HUES6 (cell line): ENCODE results near the gene TRPC4AP.

Experiments
- H3K27ac ChIP-seq: 2 replicates; pipeline ENCODE4 v1.7.0; 2013; ENCODE audit warnings: low read depth, mild to moderate bottlenecking, low read length, inconsistent platforms
- H3K27me3 ChIP-seq: 2 replicates; pipeline ENCODE4 v1.6.1; 2013; ENCODE audit warnings: low read length; ENCODE audit not compliant: control insufficient read depth, insufficient read depth
- H3K36me3 ChIP-seq: 2 replicates; pipeline ENCODE4 v1.6.1; 2013; ENCODE audit warnings: low read length; ENCODE audit not compliant: control insufficient read depth, insufficient read depth
- H3K4me1 ChIP-seq: 2 replicates; pipeline ENCODE4 v1.6.1; 2013; ENCODE audit warnings: low read length; ENCODE audit not compliant: control insufficient read depth, insufficient read depth
- H3K4me3 ChIP-seq: 2 replicates; pipeline ENCODE4 v1.5.1; 2013; ENCODE audit warnings: low read depth, low read length
- H3K9ac ChIP-seq: one replicate; pipeline ENCODE4 v1.6.1; 2013; ENCODE audit warnings: mild to moderate bottlenecking, low read length
- H3K9me3 ChIP-seq: 2 replicates; pipeline ENCODE4 v1.6.1; 2013; ENCODE audit warnings: low read depth, low read length; ENCODE audit not compliant: control insufficient read depth, insufficient read depth

Gene TRPC4AP

DNA sequence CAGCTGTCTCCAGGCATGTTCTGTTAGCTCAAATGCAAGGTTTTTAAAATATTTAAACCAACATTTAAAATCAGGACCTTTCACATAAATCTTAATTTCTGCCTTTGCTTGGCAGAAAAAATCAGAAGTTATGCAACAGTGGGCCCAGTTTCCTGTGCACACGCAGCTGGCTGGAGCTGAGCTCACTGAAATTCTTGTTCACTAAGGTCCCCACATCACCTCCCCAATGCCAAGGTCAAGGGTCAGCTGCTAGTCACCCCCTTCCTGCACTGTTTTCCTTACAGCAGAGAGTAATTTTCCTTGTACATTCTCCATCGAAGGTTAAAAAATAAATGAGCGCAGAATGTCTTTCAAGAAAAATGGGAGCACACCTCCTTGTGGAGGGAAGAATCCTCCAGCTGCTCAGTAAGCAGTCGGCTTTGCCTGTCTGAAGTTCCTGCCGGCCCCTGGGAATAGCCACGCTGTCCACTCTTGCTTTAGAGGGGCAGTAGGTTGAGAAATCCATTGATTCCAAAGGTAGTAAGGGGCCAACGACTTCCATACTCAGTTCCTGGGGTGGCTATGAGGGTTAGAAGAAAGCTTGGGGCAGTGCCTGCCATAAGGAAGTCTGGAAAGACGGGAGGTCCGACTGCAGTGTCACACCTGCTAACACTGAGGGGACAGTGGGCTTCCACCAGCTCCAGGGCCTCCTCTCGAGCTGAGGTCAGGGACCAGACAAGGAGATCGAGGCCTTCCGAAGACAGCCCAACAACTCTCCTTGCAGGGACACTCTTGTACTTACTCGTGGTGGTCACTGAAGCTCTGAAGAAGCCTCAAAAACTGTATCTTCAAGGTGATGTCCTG is 80.2 kb downstream of the TRPC4AP start:
- H3K27me3 ChIP-seq, result no peaks in the 10 kb centered on the region
- H3K27ac ChIP-seq, result no peak overlapping the region
- H3K9ac ChIP-seq, result no peak overlapping the region
- no peaks in the 10 kb centered on the region for H3K4me1 ChIP-seq
- H3K36me3 ChIP-seq, result peaks cover 93% of the 10 kb centered on the region
- no peaks in the 10 kb centered on the region for H3K9me3 ChIP-seq
- no peak overlapping the region for H3K4me3 ChIP-seq

DNA sequence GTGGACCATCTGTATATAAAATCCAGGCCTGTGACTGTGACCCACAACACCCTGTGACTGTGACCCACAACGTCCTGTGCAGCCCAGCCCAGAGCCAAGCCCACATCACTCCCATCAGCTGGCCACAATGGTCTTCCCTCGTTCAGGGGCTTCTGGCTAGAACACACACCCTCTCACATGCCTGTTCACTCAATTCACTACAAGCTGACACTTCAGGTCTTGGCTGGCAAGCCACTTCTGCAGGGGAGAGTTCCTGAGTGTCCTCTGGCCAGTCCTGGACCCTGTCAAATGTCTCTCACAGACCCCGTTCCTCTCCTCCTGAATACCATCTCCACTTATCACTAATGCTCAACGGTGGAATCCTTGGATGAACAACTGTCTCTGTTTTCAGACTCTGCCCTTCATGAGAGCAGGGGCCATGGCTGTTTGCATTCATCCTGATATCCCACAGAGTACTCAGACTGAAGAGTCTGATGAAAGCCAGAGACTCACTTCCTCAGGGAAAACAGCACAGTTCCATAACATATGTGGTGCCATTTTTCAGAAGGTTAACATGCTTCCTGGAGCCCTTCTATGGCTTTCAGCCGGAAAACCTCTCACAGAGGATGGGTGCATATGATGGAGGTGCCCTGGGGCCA is 80.9 kb downstream of the TRPC4AP start:
- peaks cover 94% of the 10 kb centered on the region for H3K36me3 ChIP-seq
- H3K9ac ChIP-seq, result no peak overlapping the region
- H3K27me3 ChIP-seq, result no peaks in the 10 kb centered on the region
- no peaks in the 10 kb centered on the region for H3K4me1 ChIP-seq
- H3K9me3 ChIP-seq, result no peaks in the 10 kb centered on the region
- no peak overlapping the region for H3K4me3 ChIP-seq
- no peak overlapping the region for H3K27ac ChIP-seq

DNA sequence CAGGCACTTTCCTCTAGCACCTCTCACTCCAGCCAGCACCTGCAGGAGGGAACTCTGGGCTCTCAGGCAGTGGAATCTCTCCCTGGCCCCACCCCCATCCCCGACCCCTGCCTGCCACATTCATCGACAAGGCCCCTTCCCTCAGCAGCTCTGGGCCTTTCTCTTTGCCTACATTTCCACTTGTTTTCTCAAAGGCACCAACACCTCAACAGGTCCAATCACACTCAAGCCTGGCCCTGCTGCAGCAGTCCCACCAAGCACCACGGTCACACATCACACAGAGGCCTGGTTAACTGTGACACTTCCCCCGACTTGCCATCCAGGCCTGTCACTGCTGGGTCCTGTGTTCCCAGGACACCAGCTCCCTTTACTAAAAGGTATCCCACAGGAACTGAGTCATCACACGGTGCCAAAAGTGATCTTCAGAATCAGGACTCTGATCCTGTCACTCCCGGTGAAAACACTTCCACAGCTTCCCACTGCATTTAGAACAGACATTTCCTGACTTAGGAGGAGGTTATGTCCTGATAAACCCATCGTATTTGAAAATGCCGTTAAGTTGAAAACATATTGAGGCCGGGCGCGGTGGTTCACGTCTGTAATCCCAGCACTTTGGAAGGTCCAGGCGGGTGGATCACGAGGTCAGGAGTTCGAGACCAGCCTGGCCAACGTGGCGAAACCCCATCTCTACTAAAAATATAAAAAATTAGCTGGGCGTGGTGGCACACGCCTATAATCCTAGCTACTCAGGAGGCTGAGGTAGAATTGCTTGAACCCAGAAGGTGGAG is 82.0 kb downstream of the TRPC4AP start:
- H3K4me3 ChIP-seq, result no peak overlapping the region
- H3K27me3 ChIP-seq, result no peaks in the 10 kb centered on the region
- peaks cover 97% of the 10 kb centered on the region for H3K36me3 ChIP-seq
- no peaks in the 10 kb centered on the region for H3K4me1 ChIP-seq
- H3K9ac ChIP-seq, result no peak overlapping the region
- H3K9me3 ChIP-seq, result no peaks in the 10 kb centered on the region
- no peak overlapping the region for H3K27ac ChIP-seq

DNA sequence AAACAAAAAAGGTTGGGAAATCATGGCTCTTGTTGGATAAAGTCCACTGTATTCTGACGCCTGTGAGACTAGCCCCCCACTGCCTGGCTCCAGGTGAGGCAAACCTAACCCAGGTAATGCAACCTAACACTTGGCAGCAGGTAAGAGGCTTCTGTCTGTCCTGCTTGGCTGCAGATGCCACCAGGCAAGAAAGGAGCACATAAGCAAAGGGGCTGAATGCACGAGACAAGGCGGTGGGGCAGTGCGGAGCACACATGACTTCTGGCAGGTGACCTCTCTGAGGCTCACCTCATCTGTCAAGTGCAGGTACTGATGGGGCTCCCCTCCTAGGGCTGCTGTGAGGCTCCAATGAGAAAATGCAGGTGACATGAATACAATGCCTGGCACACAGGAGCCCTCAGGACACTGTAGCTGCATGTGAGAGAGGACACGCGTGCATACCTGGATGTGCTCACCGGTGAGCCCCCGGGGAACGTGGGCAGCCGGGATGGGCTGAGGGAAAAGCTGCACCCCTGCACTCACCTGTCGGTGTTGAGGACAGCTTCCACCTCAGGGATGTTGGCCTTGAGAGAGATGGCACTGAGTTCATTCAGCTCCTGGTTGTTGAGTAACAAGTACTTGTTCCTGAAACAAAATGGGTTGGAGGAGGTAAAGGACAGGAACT is 82.8 kb downstream of the TRPC4AP start:
- Histone ChIP-seq H3K9me3 (no peaks in the 10 kb centered on the region), H3K27me3 (no peaks in the 10 kb centered on the region), H3K9ac (no peak overlapping the region), H3K4me3 (no peak overlapping the region), H3K4me1 (no peaks in the 10 kb centered on the region), H3K36me3 (peaks cover 98% of the 10 kb centered on the region), H3K27ac (no peak overlapping the region)

DNA sequence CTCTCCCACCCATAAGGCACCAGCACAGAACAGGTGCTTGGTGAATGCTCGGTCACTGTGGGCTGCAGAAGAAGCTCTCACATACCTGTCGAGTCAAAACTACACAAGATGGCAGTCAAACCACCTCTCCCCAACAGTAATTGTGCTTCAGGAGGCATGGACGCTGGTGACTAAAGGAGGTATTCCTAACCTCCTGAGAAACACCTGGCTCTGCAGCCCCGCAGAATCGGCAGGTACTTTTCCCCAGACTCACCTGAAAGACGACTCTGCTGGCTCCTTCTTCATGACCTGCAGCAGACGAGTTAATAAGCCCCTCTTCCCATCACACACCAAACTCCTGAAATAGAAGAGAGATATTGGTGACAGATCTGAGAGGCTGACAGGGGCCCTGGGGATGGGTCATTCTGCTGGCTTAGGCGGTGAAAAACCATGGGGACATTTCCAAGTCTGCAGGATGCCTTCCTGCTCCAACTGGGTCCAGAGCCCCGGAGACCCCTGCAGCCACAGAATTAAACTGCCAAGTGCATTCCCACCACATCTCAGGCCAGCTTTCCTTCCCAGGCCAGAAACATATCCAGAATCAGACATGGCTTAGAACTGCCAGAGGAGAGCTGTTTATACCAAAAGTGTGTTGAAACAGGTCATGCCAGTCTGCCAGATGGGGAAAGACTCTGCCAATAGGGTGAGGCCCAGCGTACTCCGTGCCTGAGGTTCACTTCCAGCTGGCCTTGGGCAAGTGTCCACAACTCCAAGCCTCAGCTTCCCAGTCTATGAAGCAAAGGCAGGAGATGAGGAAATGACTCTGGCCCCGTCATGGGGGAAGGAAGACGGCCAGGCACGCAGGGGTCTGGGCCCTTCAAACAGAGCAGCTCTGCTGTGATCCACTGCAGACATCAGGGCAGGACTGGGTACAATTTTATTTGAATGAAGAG is 83.9 kb downstream of the TRPC4AP start:
- Histone ChIP-seq H3K36me3 (peaks cover 98% of the 10 kb centered on the region), H3K9ac (no peak overlapping the region), H3K4me1 (no peaks in the 10 kb centered on the region), H3K27ac (no peak overlapping the region), H3K4me3 (no peak overlapping the region), H3K9me3 (no peaks in the 10 kb centered on the region), H3K27me3 (no peaks in the 10 kb centered on the region)

DNA sequence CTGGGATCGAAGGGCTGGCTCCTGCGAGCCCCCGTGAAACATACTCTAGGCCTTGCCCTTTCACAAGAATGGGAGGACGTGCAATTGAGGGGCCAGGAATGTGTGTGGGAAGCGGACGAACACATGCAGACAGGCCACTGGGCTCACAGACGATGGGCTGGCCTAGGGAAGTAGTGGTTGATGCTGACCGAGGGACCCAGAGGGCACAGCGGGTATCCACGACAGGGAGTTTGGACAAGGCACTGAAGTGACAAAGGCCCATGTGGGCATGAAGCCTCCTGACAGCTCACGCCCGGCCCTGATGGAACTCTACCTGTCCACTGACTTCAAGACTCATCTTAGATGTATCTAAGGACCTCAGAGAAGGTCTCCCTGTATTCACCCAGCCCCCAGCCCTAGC is 84.7 kb downstream of the TRPC4AP start:
- Histone ChIP-seq H3K27me3 (no peaks in the 10 kb centered on the region), H3K4me1 (no peaks in the 10 kb centered on the region), H3K9me3 (no peaks in the 10 kb centered on the region), H3K27ac (no peak overlapping the region), H3K9ac (no peak overlapping the region), H3K4me3 (no peak overlapping the region), H3K36me3 (peaks cover 98% of the 10 kb centered on the region)

DNA sequence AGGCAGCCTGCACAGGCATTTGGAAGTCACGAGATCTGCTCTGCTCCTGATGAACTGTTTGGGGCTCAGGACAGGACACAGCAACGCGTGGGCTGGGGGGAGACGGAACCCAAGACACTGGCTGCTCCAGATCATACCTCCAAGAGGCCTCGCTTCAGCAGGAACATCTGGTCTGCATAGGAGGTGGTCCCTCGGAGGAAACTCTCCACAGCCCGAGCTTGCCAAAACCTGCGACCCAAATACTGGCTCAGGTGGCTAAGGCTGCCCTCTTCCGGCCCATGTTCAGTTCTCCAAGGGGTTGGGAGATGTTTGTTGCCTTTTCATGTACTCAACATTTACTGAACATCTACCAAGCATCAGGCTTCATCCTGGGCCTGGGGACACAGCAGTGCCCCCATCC is 85.2 kb downstream of the TRPC4AP start:
- Histone ChIP-seq H3K9ac (no peak overlapping the region), H3K27me3 (no peaks in the 10 kb centered on the region), H3K4me3 (no peak overlapping the region), H3K36me3 (peaks cover 98% of the 10 kb centered on the region), H3K27ac (no peak overlapping the region), H3K4me1 (no peaks in the 10 kb centered on the region), H3K9me3 (no peaks in the 10 kb centered on the region)

DNA sequence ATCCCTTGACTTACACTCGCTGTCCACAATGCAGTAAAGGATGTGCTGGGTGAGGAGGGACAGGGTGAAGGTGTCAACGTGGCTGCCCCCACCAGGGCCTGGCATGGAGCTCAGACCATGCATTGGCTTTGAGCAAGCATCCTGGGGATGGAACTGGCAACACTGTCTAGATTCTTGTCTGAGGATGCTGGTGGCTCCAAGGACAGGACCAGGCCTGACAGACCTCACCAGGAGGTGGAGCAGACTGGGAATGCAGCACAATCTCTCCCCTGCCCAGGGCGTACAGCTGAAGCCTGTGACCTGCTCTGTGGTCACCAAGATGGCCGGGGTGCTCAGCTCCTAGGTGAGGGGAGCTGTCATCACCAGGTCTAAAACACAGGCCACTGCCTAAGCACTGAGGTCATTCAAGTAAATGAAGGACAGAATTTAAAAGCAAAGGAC is 86.1 kb downstream of the TRPC4AP start:
- H3K4me3 ChIP-seq, result no peak overlapping the region
- peaks cover 98% of the 10 kb centered on the region for H3K36me3 ChIP-seq
- no peaks in the 10 kb centered on the region for H3K9me3 ChIP-seq
- no peak overlapping the region for H3K9ac ChIP-seq
- H3K27ac ChIP-seq, result no peak overlapping the region
- no peaks in the 10 kb centered on the region for H3K4me1 ChIP-seq
- H3K27me3 ChIP-seq, result no peaks in the 10 kb centered on the region

DNA sequence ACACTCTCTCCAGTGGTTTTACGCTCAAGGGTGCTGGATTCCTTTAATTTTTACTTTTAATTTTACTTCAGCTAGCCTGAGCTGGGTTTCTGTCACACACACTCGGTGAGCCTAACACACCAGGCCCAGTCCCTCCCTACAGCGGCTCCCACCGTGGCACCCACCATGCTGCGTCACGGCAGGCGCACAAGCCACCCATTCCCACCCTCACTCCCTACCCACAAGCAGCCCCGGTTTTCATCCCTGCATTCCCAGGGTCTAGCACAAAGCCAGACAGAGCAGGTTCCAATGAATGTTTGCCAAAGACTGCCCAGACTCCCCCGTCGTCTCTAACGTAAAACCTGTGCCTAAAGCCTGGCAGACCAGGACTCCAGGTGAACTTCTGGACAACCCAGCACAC is 86.6 kb downstream of the TRPC4AP start:
- Histone ChIP-seq H3K4me3 (no peak overlapping the region), H3K9me3 (no peaks in the 10 kb centered on the region), H3K9ac (no peak overlapping the region), H3K27me3 (no peaks in the 10 kb centered on the region), H3K36me3 (peaks cover 98% of the 10 kb centered on the region), H3K4me1 (no peaks in the 10 kb centered on the region), H3K27ac (no peak overlapping the region)

DNA sequence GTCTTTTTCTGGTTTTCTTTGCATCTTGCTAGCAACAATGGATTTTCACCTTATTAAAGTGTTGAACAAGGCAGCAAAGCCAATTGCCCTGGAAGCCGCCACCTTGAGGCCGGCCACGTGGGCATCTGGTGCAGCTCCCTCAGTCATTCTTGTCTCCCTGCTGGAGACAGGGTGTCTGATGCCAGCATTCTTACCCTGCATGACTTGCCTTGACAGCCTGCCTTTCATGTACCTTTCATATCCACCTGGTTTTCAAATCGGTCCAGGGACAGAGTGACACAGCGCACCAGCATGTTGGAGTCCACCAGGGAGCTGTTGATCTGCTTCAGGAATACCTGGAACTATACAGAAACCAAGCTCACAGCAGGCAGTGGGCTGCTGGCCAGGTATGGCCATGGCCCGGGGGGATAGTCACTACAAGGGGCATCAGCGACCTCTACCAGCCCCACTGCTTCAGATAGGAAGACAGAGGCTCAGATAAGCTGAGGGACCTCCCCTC is 87.1 kb downstream of the TRPC4AP start:
- Histone ChIP-seq H3K9ac (no peak overlapping the region), H3K27me3 (no peaks in the 10 kb centered on the region), H3K36me3 (peaks cover 100% of the 10 kb centered on the region), H3K27ac (no peak overlapping the region), H3K4me3 (no peak overlapping the region), H3K9me3 (no peaks in the 10 kb centered on the region), H3K4me1 (no peaks in the 10 kb centered on the region)
